Measurements from ENCODE around the gene NKD1.

The NKD1 gene

DNA sequence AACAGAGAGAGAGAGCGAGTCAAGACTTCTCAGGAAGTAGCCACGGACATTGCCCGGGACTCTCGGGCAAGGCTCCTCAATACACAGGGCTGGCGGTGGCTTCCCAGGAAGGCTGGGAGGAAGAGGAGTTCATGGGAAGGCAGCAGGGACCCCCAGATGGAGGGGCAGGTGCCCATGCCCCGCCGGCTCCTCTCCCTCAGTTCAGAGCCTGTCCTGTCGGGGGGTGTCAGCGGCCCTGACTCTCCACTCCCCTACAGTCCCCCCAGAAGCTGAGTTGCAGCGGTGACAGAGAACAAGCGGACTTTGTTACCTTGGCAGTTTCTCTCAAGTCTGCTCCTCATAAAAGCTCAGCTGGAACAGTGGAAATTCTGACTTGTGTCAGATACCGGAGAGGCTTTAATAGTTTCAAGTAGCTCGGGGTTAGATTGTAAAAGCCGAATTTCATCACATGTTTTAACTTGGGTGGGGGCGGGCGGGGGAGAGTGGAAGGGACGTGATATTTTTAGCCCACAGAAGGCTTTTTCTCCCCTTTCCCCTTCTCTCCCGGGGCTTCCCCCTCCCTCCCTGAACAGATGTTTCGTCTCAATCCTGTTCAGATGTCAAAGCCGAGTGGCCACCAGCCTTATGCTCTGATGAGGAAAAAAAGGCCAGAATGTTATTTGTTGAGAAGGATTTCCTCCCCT lies 65.2 kb downstream of the NKD1 start:
- no peak for DNase-seq (ENCODE audit: low spot score)

DNA sequence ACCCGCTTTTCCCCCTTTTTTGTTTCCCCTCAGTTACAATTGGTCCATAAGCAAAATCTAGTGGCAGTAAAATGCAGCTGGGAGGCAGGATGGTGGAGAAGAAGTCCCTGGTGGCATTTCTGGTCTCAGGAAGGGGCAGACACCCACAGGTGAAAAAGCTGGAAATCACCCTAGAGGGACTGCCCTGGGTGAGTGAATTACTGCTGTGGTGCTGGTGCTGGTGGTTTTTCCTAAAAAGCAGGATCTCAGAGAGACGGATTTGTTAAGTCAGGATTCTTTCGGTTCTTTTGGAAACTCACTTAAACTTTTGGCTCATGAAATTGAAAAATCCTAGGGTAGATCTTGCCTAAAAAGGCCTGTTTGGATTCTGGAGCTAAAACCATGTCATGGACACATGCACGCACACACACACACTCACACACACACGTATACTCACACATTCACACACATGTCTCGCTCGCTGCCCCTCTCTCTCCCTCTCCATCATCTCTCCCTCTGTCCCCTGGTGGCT lies 65.8 kb downstream of the NKD1 start:
- DNase-seq (ENCODE audit: low spot score), result no peak

DNA sequence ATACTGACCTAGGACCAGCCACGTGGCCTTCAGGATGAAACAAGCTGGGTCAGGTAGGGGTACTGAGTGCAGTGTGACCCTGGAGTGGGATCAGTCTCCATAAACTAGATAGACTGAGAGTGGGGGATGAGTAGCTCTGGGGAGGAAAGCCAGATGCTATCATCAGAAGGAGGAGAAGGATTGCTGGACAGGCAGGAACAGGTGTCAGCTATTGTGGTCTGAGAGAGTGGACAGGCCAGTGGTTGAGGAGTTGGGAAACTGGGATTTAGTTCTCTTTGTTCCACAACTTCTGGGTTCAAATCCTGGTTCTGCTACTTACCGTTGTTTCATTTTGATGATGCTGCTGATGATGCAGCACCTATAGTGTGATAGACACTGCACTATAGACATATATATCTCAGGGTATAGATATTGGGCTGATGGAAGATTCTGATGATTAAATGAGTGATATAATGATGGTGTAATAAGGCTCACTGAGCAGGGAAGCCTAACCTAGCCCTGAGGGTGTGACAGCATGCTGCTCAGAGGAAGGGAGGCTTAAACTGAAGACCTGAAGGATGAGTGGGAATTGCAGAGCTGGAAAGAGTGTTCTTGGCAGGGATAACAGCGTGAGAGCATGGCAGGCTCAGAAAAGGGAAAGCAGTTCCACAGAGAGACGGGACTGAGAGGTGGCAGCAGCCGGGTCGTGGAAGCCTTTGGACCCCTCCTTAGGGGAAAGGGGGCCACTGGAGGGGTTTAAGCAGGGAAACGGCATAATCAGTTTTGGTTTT lies 66.9 kb downstream of the NKD1 start:
- DNase-seq (ENCODE audit: low spot score), result no peak

- DNase-seq (ENCODE audit: low spot score), result no peak
Measured at GRCh38 chr16:50615891-50616290, 67.7 kb downstream of the NKD1 start.

DNA sequence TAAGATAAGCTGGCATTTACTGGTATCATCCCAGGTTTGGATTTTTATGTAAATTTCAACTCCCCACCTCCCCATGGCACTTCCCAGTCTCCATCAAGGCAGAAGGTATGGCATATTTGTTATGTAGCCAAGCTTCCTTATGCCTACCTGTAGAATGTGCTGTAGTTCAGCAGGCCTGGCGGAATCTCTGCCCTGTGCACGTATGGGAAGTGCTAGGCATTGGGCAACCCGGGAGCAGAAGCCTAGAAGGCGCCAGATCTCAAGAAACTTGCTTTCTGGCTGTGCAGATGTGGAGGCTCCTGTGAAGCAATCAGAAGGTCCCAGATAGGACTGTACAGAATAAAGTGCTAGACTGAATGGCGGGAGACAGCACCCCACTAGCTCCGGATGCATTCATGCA lies 68.2 kb downstream of the NKD1 start:
- no peak for DNase-seq (ENCODE audit: low spot score)

DNA sequence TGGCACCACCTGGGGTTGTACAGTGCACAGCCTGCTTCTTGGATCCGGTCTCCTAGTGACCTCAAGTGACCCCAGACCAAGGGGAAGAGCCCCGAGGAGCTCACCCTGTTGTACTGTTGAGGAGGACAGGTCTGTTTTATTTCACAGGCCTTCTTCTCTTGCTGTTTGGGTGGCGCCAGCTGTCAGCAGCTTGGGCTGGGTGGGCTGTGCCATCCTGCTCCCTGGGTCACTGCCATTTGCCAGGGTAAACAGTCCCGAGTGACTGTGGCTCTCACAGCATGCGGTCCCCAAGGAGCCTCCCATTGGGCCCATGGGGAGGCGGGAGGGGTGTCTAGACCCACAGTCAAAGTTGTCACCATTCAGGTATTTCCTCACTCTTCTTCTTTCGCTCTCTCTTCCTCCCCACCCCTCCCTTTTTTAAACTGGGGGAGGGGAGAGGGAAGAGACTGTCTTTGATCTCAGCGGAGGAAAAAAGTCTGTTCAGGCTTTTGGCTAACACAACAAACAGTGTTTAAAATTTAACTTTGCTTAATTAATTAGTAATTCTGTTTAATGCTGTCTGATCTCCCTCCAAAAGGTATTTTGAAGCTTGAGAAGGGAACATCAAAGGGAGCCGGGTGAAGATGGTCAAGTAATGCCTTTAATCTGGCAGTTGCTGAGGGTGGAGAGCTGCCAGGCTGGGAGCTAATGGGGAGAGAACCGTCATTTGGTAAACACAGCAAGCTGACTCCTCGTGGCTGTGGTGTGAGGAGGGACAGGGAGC lies 68.9 kb downstream of the NKD1 start:
- peak; percentile 74 for DNase-seq (ENCODE audit: low spot score)

DNA sequence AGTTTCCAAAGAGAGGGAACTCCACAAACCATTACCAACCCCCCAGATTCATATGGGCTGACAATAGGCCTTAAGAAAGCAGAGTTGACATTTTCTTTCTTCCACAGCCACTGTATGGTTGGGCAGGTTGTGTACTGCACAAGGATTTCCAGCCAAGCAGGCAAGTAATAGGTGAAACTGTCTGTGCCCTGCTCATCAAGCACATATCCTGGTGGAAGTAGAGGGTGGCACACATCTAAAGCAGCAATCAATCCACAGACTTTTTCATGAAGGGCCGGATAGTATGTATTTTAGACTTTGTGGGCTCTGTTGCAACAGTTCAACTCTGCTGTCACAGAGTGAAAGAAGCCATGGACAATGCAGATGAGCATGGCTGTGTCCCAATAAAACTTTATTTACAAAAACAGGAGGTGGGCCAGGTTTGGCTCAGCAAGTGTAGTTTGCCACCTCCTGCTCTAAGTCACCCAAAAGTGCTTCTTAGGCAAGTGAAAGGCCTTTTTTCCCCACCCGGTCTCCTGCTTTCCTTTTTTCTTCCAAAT lies 69.5 kb downstream of the NKD1 start:
- DNase-seq (ENCODE audit: low spot score), result no peak

GRCh38 chr16:50618238-50618918 lies 70.2 kb downstream of the NKD1 start:
- DNase-seq (ENCODE audit: low spot score), result no peak

- no peak for DNase-seq (ENCODE audit: low spot score)
Measured at GRCh38 chr16:50619702-50620491, 71.7 kb downstream of the NKD1 start.

GRCh38 chr16:50620646-50621451 lies 72.7 kb downstream of the NKD1 start:
- DNase-seq (ENCODE audit: low spot score), result no peak

DNA sequence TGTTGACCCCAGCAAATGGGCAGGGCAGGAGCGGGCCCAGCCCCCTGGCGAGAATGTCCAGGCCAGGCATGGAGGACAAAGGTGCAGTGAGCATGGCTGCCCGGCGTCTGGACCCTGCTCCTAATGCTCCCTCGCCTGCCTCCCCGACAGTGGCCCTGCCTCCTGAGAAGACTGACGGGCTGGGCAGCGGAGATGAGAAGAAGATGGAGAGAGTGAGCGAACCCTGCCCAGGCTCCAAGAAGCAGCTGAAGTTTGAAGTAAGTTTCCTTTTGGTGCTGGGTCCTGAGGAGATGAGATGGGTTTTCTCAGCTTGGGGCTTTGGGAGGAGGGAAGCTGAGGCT lies 73.2 kb downstream of the NKD1 start:
- no peak for DNase-seq (ENCODE audit: low spot score)

DNA sequence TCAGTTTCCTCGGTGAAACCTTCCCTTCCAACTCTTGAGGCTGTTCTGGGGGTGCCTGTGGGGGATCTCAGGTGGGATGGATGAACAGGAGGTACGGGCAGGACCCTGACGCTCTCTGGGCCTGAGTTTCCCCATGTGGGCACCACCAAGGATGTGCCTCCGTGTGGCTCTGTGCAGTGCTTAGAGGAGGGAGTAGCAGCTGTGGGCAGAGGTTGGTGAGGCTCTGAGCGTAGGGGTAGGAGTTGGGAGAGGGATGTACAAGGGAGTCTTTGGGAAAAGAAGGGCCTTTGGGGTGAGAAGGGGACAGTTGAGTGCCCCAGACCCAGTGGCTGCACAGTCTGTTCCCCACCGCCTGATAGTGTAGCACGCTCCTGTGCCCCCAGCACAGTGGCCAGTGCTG lies 73.8 kb downstream of the NKD1 start:
- DNase-seq (ENCODE audit: low spot score), result no peak

GRCh38 chr16:50622643-50623369 lies 74.6 kb downstream of the NKD1 start:
- no peak for DNase-seq (ENCODE audit: low spot score)

GRCh38 chr16:50624449-50624970 lies 76.3 kb downstream of the NKD1 start:
- DNase-seq (ENCODE audit: low spot score), result no peak

GRCh38 chr16:50625374-50625773 lies 77.2 kb downstream of the NKD1 start:
- no peak for DNase-seq (ENCODE audit: low spot score)

DNA sequence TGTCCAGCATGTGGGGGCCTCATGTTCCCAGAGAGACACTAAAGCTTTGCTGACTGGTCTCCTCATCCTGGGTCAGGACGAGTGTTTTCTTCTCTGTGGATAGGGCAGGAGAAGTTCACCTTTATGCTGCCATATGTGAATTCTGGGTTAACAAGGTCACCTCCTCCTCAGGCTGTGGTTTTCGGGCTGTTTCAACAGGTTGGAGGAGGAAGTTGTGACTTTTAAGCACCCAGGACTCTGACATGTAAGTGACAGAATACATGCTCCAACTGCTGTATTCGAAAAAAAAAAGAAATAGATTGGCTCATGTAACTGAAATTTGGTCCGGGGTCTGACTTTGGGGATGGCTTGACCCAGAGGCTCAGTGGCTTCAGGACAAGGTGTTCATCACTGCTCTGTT lies 78.7 kb downstream of the NKD1 start:
- DNase-seq (ENCODE audit: low spot score), result no peak

DNA sequence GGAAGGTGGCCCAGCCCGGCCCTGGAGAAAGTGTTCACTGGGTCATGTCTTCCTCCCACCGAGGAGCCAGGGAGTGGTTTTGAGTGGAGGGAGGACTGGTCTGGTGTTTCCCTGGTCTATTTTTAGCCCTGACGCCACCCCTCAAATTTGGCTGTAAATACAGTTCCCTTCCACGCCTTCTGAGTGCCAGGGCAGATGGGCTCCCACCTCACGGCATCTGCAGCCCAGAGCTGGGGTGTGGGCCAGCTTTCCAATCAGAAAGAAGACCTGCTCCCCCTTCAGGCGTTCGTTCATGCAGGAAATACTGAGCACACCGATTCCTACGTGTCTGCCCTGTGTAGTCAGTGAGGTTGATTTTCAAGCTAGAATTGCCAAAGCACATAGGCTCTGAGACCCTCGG lies 79.2 kb downstream of the NKD1 start:
- no peak for DNase-seq (ENCODE audit: low spot score)

- no peak for DNase-seq (ENCODE audit: low spot score)
Measured at GRCh38 chr16:50628156-50628802, 80.1 kb downstream of the NKD1 start.
